ENCODE data around the gene SEC24B.

SEC24B gene

DNA sequence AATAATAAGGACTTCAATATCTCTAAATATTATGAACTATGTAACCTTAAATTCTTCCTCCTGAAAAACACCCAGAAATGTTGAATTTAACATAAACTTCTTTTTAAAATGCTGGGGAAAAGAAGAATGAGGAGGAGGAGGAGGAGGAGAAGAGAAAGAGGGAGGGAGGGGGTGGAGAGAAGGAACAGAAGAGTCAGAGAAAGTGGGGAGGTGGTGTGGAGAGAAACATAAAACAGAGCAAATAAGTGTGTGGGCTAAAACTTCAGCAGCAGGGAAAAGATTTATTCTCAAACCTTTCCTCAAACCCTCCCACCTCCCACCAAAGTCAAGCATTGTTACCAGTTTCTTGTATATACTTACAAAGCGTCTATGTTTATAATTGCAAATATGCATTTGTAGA lies 34.7 kb upstream of the SEC24B start:
- TF ChIP-seq, protein P1, sequence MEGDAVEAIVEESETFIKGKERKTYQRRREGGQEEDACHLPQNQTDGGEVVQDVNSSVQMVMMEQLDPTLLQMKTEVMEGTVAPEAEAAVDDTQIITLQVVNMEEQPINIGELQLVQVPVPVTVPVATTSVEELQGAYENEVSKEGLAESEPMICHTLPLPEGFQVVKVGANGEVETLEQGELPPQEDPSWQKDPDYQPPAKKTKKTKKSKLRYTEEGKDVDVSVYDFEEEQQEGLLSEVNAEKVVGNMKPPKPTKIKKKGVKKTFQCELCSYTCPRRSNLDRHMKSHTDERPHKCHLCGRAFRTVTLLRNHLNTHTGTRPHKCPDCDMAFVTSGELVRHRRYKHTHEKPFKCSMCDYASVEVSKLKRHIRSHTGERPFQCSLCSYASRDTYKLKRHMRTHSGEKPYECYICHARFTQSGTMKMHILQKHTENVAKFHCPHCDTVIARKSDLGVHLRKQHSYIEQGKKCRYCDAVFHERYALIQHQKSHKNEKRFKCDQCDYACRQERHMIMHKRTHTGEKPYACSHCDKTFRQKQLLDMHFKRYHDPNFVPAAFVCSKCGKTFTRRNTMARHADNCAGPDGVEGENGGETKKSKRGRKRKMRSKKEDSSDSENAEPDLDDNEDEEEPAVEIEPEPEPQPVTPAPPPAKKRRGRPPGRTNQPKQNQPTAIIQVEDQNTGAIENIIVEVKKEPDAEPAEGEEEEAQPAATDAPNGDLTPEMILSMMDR (IDR thresholded peaks at IDR 0.05; ENCODE audit: insufficient read depth, low read depth, low read length, missing control alignments): no peak
- no peak for DNase-seq (ENCODE audit: low read depth)
- no peak overlapping the region for H3K4me3 ChIP-seq (ENCODE audit: low read depth, low read length)

DNA sequence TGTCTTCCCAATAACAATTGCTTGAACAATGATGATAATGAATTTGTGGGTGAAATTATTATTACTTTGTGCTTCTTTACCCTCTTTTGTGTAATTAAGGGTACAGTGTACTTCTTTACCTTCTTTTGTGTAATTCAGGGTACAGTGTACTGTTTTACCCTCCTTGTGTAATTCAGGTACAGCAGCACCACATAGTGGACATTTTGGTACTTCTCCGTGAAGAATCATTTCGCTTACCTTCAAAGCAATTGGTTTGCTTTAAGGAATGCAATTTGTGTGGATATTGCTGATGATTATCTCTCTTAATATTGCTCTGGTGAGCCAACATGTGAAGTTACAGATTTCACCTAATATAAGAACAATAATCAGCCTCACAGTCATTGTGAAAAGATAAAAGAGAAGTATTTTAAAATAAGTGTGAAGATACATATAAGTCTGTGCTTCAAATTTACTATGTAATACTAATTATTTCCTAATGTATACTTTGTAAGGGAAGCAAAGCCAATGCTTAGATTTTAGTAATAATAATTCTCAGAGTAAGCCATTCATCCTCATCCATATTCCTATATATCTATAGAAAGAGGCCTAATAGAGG lies 27.2 kb upstream of the SEC24B start:
- TF ChIP-seq, protein P1 (IDR thresholded peaks at IDR 0.05; ENCODE audit: insufficient read depth, low read depth, low read length, missing control alignments): peak; percentile 64
- H3K4me3 ChIP-seq (ENCODE audit: low read depth, low read length): no peak overlapping the region
- DNase-seq (ENCODE audit: low read depth): peak; percentile 75

DNA sequence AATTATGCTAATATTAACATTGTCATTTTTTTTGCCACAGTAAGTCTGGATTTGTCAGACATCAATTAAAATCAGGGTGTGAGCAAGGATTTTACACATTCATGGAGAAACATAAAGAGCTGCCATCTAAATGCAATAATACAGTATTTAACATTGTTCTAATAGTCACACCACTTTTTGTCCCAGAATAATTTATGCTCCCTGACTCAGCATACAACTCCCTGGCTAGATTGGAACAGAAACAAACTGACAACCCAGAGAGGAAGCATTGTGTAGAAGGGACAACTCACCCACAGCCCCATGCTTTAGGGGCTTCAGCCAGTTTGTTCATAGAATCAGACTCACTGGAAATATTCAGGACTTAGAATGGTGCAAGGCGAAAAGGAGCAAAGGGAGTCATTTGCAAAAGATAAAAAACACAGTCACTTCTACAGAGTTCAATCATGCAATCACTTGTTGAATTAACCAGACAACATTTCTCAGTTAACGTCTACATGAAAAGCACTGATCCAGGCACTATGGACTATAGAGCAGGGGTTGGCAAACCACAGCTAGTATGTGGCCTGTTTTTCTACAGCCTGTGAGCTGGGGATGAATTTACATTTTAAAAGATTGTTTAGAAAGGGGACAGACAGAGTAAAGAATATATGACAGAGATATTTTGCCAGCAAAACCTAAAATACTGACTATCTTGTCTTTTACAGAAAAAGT lies 26.4 kb upstream of the SEC24B start:
- TF ChIP-seq, protein P1 (IDR thresholded peaks at IDR 0.05; ENCODE audit: insufficient read depth, low read depth, low read length, missing control alignments): no peak
- no peak for DNase-seq (ENCODE audit: low read depth)
- no peak overlapping the region for H3K4me3 ChIP-seq (ENCODE audit: low read depth, low read length)

DNA sequence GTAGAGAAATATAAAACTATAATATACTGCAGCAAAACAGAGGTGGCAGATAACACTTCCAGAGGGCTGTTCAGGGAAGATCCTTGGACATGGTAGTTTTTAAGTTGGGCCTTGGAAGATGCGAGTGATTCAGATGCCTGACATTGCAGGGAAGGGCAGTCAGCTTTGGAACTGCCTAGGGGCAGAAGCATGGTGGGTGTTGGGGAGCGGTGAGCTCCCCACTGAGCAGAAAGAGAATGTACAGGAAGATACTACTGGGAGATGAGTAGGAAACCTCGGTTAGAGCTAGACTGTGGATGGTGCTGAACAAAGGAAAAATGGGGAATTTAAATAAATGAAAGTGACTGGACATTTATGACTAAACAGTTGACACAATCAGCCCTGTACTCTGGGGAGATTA lies 24.9 kb upstream of the SEC24B start:
- TF ChIP-seq, protein P1 (IDR thresholded peaks at IDR 0.05; ENCODE audit: insufficient read depth, low read depth, low read length, missing control alignments): no peak
- no peak overlapping the region for H3K4me3 ChIP-seq (ENCODE audit: low read depth, low read length)
- no peak for DNase-seq (ENCODE audit: low read depth)

DNA sequence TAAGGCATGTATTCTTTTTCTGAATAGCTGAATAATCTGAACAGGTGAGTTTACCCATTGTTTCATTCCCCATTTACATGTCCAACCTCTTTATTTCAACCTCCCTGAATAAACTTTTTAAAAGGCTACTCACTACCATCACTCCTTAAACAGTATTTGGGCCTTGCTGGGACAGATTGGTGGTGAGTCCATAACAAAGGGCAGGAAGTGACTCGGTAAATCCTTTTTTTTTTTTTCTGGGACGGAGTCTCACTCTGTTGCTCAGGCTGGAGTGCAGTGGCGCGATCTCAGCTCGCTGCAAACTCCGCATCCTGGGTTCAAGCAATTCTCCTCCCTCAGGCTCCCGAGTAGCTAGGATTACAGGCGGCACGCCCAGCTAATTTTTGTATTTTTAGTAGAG lies 23.4 kb upstream of the SEC24B start:
- TF ChIP-seq, protein P1 (IDR thresholded peaks at IDR 0.05; ENCODE audit: insufficient read depth, low read depth, low read length, missing control alignments): no peak
- no peak overlapping the region for H3K4me3 ChIP-seq (ENCODE audit: low read depth, low read length)
- no peak for DNase-seq (ENCODE audit: low read depth)

DNA sequence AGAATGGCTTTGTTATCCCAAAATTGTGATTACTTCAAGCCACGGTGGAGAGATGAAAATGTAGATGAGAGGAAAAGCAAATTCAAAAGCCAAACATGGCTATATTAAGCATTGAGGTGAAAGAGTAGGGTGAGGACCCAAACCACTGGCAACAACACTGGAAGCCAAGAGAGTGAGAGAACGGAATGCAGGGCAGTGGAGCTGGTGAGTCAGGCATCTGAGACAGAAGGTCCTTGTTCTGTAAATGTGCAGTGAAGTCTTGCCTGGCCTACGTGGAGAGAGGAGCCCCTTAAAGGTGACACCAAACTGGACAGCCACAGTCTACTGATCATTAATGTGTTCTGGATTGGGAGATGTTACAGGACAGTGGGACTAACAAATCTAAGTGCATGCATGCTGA lies 22.8 kb upstream of the SEC24B start:
- TF ChIP-seq, protein P1 (IDR thresholded peaks at IDR 0.05; ENCODE audit: insufficient read depth, low read depth, low read length, missing control alignments): no peak
- no peak overlapping the region for H3K4me3 ChIP-seq (ENCODE audit: low read depth, low read length)
- DNase-seq (ENCODE audit: low read depth): no peak

DNA sequence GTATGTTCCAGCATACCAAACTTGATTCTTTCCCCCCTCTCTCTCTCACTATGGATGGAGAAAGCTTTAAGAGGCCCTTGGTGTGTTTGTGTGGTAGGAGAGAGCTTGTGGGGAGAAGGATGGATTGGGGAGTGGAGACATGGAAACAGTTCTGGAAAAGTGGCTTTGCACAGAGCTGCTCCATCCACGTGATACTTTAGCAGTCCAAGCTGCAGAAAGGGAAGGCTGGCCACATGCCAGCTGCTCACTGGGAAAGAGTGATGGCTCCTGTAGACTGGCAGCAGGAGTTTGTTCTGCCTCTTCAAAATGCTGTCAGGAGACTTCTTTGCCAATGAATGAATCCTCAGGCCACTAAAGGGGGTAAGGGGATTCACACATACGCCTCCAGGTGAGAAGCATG lies 21.7 kb upstream of the SEC24B start:
- no peak overlapping the region for H3K4me3 ChIP-seq (ENCODE audit: low read depth, low read length)
- no peak for DNase-seq (ENCODE audit: low read depth)
- TF ChIP-seq, protein P1 (IDR thresholded peaks at IDR 0.05; ENCODE audit: insufficient read depth, low read depth, low read length, missing control alignments): no peak

Measured in GM12865 (cell line).